ENCODE results near the gene DTL.
"Not testable (repeated sequence)": the region's sequence is repeated elsewhere in the genome, so short reads cannot be mapped to it uniquely, and the experiment has no call there.

DTL gene

DNA sequence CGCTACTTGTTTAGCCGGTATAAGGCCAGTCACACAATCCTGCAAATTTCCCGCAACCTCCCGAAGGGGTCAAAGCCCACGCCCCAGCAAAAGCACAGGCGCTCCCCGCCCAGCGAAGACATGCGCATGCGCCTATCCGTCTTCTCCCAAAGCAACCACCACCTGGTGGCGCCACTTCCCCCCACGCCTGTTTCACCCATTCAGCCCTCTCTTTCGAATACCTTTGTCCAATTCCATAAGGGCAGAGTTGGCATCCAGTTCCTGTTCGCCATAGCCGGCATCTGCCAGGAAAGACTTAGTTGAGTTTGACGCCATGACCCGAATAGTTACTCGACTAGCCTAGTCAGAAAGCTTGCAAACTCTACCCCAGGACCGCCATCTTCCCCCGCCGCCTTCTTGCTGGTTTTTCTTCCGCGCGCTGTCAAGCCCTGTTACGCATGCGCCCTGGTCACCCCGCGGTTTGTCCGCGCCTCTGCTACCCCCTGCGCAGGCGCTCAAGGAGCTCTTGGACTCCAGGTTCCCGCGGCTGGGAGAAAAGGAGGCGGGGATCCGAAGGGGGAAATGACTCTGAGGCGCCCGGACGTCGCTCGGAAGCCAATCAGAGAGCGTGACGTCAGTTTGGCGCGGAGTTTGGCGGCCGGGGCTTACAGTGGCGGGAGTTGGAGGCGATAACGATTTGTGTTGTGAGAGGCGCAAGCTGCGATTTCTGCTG, at the start of gene DTL, which contains the start of gene INTS7:
TSS of gene DTL (plus strand) at position 626 of the 712 bp plus-strand sequence. CDS start 143 bp downstream, outside the sequence.
TSS of gene INTS7 (minus strand) at position 435 of the 712 bp plus-strand sequence. CDS start at position 315, 120 bp downstream.
- peak; percentile 100 for DNase-seq (ENCODE audit: low spot score)

GRCh38 chr1:211986628-211987254, 48.8 kb upstream of the DTL start:
- DNase-seq (ENCODE audit: low spot score) = no peak

- DNase-seq (ENCODE audit: low spot score) = no peak
These were observed 43.9 kb upstream of the DTL start for GRCh38 chr1:211991695-211992094.

- not testable (repeated sequence) for DNase-seq (ENCODE audit: low spot score)
These were observed 38.1 kb upstream of the DTL start for GRCh38 chr1:211997426-211997825.

DNA sequence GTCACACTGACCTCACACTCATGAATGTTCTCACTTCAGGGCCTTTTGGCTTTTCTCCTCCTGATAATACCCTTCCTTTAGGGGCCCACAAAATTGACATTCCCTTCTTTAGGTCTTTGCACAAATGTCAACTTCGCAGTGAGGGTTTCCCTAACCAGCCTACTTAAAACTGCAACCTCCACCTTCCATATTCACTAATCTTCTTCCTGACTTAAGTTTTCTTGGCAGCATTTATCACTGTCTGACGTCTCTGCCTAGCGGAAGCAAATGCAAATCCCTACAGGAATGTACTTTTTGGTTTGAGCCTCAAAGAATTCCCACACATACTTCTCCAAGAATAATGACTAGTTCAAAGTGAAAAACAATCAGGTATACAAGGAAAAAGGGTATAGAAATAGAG, 33.0 kb upstream of the DTL start:
- no peak for DNase-seq (ENCODE audit: low spot score)

DNA sequence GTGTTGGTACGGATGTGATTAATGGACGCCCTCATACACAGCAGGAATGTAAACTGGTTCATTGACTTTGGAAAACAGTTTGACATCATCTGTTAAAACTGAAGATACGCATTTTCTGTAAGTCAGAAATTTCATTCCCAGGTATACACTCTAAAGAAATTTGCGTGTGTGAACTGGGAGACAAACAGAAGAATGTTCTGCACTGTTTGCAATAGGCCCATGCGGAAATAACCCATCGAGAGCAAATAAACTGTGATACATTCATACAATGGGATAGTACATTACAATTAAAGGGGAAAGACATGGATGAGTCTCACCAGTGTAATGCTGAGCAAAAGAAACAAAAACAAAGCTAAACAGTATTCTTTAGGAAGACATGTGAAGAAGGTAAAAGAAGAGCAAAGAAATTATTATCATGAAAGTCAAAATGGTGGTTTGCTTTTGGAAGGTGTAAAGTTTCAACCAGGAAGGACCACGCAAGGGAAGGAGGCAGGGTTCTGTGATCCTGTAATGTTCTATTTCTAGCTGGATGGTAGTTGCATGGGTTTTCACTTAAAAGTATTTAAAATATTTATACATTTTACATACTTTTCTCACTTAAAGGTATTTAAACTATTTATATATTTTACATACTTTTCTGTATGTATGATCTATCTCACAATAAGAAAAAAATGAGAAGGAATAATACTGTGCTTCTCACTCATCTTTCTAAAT, 30.5 kb upstream of the DTL start:
- no peak for DNase-seq (ENCODE audit: low spot score)

DNA sequence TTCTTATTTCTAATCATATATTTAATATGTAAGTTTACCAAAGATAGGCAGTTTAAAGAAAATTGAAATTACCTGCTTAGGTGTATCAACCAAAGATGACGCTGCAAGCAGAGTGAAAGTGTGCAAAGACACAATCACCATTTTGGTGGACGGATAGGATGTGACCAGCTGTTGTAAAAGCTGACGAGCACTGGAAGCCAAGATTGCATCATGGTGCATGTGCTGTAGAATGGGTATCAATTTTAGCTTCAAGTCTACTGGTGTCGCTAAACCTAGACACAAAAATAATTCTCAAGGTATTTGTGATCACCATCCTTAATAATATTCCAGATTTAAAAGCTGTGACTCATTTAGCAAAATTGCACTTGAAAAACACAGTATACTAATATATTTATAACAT, 28.4 kb upstream of the DTL start:
- DNase-seq (ENCODE audit: low spot score) = no peak

DNA sequence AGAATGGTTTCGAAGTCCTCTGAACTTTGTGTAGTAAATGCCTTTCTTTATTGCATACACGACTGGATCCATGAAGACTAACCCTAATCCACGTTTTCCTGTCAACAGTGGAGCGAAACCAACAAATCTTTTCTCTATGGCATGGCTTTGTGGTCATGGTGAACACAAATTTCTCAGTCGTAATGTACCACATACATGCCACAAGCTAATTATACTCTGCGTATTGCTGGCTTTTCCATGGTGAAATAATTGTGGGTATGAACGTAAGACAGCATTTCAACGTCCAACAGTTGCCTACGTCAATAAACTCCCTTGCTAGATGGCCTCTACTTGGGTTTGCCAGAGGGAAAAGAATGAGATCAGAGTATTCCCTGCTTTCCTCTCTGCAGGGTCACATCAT, 27.7 kb upstream of the DTL start:
- DNase-seq (ENCODE audit: low spot score) = no peak

- DNase-seq (ENCODE audit: low spot score) = no peak
These were observed 26.0 kb upstream of the DTL start for GRCh38 chr1:212009561-212009960.

GRCh38 chr1:212010004-212010403, 25.5 kb upstream of the DTL start:
- no peak for DNase-seq (ENCODE audit: low spot score)

DNA sequence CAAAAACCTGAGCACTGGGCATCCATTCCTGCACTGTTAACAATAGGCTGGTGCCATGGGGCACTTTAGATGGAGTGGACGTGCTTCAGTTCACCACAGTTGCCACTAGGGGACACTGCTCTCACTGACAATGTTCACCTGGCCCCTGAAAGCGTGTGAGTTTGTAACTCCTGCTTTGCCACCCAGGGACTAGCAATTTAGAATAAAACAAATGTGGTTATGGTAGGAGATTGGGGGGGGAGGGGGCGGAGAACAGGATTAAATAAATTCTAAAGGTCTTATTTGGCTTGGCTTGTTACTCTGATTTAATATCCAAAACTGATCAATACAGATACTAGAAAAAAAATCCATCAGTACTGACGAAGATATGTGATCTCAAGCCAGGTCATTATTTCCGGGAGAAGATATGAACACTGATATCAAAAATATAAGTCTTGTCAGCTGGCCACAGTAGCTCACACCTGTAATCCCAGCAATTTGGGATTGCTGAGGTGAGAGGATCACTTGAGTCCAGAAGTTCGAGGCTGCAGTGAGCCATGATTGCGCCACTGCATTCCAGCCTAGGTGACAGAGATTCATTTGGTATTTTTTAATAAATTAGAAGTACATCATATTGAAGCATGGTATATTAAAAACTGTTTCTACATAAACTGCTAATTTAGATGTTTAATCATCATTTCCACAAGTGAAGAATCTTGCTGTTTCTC, 23.4 kb upstream of the DTL start:
- DNase-seq (ENCODE audit: low spot score) = peak; percentile 20

- DNase-seq (ENCODE audit: low spot score) = no peak
These were observed 21.9 kb upstream of the DTL start for GRCh38 chr1:212013672-212014071.

- DNase-seq (ENCODE audit: low spot score) = no peak
These were observed 14.6 kb upstream of the DTL start for GRCh38 chr1:212020975-212021374.

DNA sequence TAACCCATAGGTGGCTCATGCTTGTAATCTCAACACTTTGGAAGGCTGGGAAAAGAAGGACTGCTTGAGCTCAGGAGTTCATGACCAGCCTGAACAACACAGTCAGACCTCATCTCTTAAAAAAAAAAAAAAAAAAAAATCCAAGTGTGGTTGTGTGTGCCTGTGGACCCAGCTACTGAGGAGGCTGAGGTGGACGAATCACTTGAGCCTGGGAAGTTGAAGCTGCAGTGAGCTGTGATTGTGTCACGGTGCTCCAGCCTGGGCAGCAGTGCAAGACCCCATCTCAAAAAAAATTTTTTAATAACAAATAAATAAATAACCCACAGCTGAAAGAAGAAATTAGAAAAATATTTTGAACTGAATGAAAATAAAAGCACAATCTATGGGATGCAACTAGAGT, 14.0 kb upstream of the DTL start:
- no peak for DNase-seq (ENCODE audit: low spot score)

DNA sequence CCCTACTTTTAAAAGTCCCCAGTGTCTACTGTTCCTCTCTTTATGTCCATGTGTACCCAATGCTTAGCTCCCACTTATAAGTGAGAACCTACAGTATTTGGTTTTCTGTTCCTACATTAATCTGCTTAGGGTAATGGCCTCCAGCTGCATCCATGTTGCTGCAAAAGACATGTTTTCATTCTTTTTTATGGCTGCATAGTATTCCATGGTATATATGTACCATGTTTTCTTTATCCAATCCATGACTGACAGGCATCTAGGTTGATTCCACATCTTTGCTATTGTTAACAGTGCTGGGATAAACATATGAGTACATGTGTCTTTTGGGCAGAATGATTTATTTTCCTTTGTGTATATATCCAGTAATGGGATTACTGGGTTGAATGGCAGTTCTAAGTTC, 12.6 kb upstream of the DTL start:
- not testable (repeated sequence) for DNase-seq (ENCODE audit: low spot score)

- no peak for DNase-seq (ENCODE audit: low spot score)
These were observed 10.9 kb upstream of the DTL start for GRCh38 chr1:212024469-212025149.

DNA sequence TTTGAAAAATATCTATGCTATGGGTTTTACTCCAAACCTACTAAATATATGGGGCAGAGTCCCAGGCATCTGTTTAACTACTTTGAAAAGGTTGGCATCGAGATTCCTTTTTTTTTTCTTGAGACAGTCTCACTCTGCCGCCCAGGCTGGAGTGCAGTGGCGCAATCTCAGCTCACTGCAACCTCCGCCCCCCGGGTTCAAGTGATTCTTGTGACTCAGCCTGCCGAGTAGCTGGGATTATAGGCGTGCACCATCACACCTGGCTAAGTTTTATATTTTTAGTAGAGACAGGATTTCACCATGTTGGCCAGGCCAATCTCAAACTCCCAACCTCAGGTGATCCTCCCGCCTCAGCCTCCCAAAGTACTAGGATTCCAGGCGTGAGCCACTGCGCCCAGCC, 7.8 kb upstream of the DTL start:
- DNase-seq (ENCODE audit: low spot score) = not testable (repeated sequence)

DNA sequence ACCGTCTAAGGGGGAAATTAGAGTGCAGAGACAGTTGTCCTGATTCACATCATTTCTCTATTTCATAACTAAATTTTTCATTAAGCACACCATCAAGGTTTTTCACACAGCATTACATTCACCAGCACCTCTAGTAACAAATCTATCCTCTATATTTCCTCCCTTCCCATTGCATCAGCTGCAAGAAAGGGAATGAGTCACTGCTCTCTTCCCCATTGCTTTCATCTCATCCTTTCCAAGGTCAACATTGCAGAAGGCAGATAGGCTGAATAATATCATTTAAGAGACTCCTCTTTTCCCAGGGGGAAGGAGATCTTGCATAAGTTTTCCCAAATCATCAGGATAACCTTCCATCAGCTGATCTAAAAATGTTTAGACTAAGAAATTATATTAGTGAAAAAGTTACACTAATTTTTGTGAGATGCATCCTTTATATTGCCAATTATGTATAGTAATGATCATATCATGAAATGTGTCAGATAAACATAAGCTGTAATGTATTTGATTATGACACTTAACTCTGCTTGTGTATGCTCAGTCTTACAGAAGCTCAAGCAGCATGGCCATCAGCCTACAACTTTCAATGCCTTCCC, 4.5 kb upstream of the DTL start:
- DNase-seq (ENCODE audit: low spot score) = peak; percentile 36

GRCh38 chr1:212034516-212035122, 929 bp upstream of the DTL start:
- no peak for DNase-seq (ENCODE audit: low spot score)

- no peak for DNase-seq (ENCODE audit: low spot score)
These were observed 472 bp downstream of the DTL start for GRCh38 chr1:212035835-212036605.

Data from putamen (tissue), 1 donor.